Endothelial cell of umbilical vein (primary cell): ENCODE measurements around the gene EEF1AKMT4. TPM values are rescaled to one million over a fixed set of nuclear protein-coding genes. Genes with fewer than 3 reads are reported as not detected.

Experiments
- BruUV-seq: library from RNA; stranded (reverse); fragments of 400-500 nt; replicated peaks from 2 replicates; lab custom pipeline; 2021; lab: Mats Ljungman, UMichigan
- CTCF ChIA-PET: fragments of 300-600, 350-600 bp; sonication (Branson Sonifier 250); formaldehyde crosslinking; loops from one replicate; lab custom pipeline; 2021; ENCODE audit warnings: antibody characterized with exemption, inconsistent platforms; lab: Charles Lee
- POLR2A ChIA-PET: fragments of 300-600, 350-600 bp; sonication (Branson Sonifier 250); formaldehyde crosslinking; loops from one replicate; lab custom pipeline; 2021; ENCODE audit warnings: antibody characterized with exemption, inconsistent platforms; lab: Charles Lee
- DNase-seq: peaks from one replicate; pipeline ENCODE4 v3.0.0-alpha.2; 2011; ENCODE audit warnings: low read depth, low spot score
- FAIRE-seq: peaks from 2 replicates; lab custom pipeline; 2011; peaks lifted over from hg19 to GRCh38; lab: Jason Lieb, UNC
- H2AFZ ChIP-seq: 2 replicates; pipeline ENCODE4 v1.6.0; 2012; ENCODE audit warnings: low read depth, low read length, control low read depth, inconsistent platforms
- H3K27ac ChIP-seq: 2 replicates; pipeline ENCODE4 v1.5.1; 2011; ENCODE audit warnings: low read depth, mild to moderate bottlenecking, control low read depth, low read length, moderate library complexity; ENCODE audit not compliant: insufficient read depth
- H3K27me3 ChIP-seq, 2 experiments: 2 replicates each; pipeline versions ENCODE4 v1.6.0 to v1.6.1; 2011; ENCODE audit warnings: low read length in 2 of 2, mixed read lengths in 1 of 2; ENCODE audit not compliant: control insufficient read depth in 2 of 2, insufficient read depth in 2 of 2
- H3K36me3 ChIP-seq, 2 experiments: 2 replicates in 1 of 2; 3 replicates in 1 of 2; pipeline ENCODE4 v1.5.1; 2011; ENCODE audit warnings: low read length in 2 of 2, mild to moderate bottlenecking in 1 of 2, moderate library complexity in 1 of 2; ENCODE audit not compliant: control insufficient read depth in 2 of 2, insufficient read depth in 2 of 2; ENCODE audit errors: extremely low read depth in 1 of 2
- H3K4me1 ChIP-seq: 3 replicates; pipeline ENCODE4 v1.5.1; 2011; ENCODE audit warnings: mild to moderate bottlenecking, low read length; ENCODE audit not compliant: control insufficient read depth, insufficient read depth; ENCODE audit errors: extremely low read depth
- H3K4me2 ChIP-seq: 2 replicates; pipeline ENCODE4 v1.6.1; 2011; ENCODE audit warnings: low read length, control low read depth, mixed read lengths; ENCODE audit not compliant: insufficient read depth
- H3K4me3 ChIP-seq, 3 experiments: fragments of 200-600 bp in 1 of 3; sonication (generic), shearing (Covaris generic) in 1 of 3; replicated peaks in 1 of 3; 2 replicates each; pipeline ENCODE4 v1.5.1; 2011 to 2016; ENCODE audit warnings: control low read depth in 3 of 3, low read length in 3 of 3, mild to moderate bottlenecking in 2 of 3, inconsistent platforms in 1 of 3, low read depth in 1 of 3, moderate library complexity in 1 of 3; ENCODE audit not compliant: insufficient read depth in 1 of 3
- H3K79me2 ChIP-seq: 2 replicates; pipeline ENCODE4 v1.6.0; 2012; ENCODE audit warnings: low read length, inconsistent platforms; ENCODE audit not compliant: control insufficient read depth, insufficient read depth
- H3K9ac ChIP-seq: replicated peaks from 2 replicates; pipeline ENCODE3; 2011; ENCODE audit warnings: low read length, control low read depth; ENCODE audit not compliant: insufficient read depth; ENCODE audit errors: extremely low read depth
- H3K9me1 ChIP-seq: replicated peaks from 3 replicates; pipeline ENCODE4 v1.6.0; 2011; ENCODE audit warnings: mild to moderate bottlenecking, low read length; ENCODE audit not compliant: control insufficient read depth, insufficient read depth; ENCODE audit errors: extremely low read depth
- H3K9me3 ChIP-seq: replicated peaks from 2 replicates; pipeline ENCODE4 v1.5.1; 2012; ENCODE audit warnings: low read length, inconsistent platforms; ENCODE audit not compliant: control insufficient read depth, insufficient read depth
- H4K20me1 ChIP-seq: replicated peaks from 2 replicates; pipeline ENCODE3; 2011; ENCODE audit warnings: mild to moderate bottlenecking, low read length; ENCODE audit not compliant: control insufficient read depth, insufficient read depth; ENCODE audit errors: extremely low read depth
- CTCF ChIP-seq, 2 donors: IDR thresholded peaks; 1 replicate in 1 of 2; 2 replicates in 1 of 2; pipeline ENCODE4 v1.5.1; 2011; ENCODE audit warnings: low read length in 2 of 2, mild to moderate bottlenecking in 2 of 2, moderate library complexity in 2 of 2, control low read depth in 1 of 2, inconsistent platforms in 1 of 2, low read depth in 1 of 2; ENCODE audit not compliant: insufficient read depth in 1 of 2; ENCODE audit errors: extremely low read depth in 1 of 2
- EZH2 ChIP-seq: IDR thresholded peaks from 2 replicates; pipeline ENCODE4 v1.6.1; 2012; ENCODE audit warnings: borderline replicate concordance, low read depth, mild to moderate bottlenecking, moderate library complexity, low read length, inconsistent platforms; ENCODE audit not compliant: severe bottlenecking
- FOS ChIP-seq: IDR thresholded peaks from 2 replicates; pipeline ENCODE4 v1.6.1; 2011; ENCODE audit warnings: mild to moderate bottlenecking, low read length, moderate library complexity, borderline replicate concordance; ENCODE audit not compliant: insufficient read depth
- GATA2 ChIP-seq: IDR thresholded peaks from 2 replicates; pipeline ENCODE4 v1.7.0; 2011; ENCODE audit warnings: low read depth, mild to moderate bottlenecking, moderate library complexity, mixed read lengths, low read length; ENCODE audit not compliant: insufficient read length, insufficient read depth
- JUN ChIP-seq: IDR thresholded peaks from 2 replicates; pipeline ENCODE4 v1.6.1; 2011; ENCODE audit warnings: borderline replicate concordance, low read depth; ENCODE audit not compliant: insufficient read length, insufficient read depth
- MAX ChIP-seq: IDR thresholded peaks from 2 replicates; pipeline ENCODE4 v1.6.1; 2011; ENCODE audit not compliant: insufficient read depth, insufficient read length
- MYC ChIP-seq: IDR thresholded peaks from one replicate; pipeline ENCODE4 v1.6.1; 2011; ENCODE audit warnings: mild to moderate bottlenecking, low read depth, low read length
- POLR2A ChIP-seq: IDR thresholded peaks from 2 replicates; pipeline ENCODE4 v1.6.1; 2012; ENCODE audit warnings: low read depth, mild to moderate bottlenecking, control low read depth, low read length
- POLR2AphosphoS5 ChIP-seq: IDR thresholded peaks from 2 replicates; pipeline ENCODE4 v1.6.1; 2012; ENCODE audit warnings: low read depth, mild to moderate bottlenecking, control low read depth, low read length, moderate library complexity; ENCODE audit not compliant: insufficient read depth
- dilution Hi-C: fragments of 300-500 bp; cut with MboI; formaldehyde crosslinking; loops from one replicate; pipeline ENCODE4 v1.15.0; 2019; ENCODE audit warnings: low sequenced_read_pairs; ENCODE audit not compliant: extremely low pct_ligation_motif_present
- intact Hi-C: fragments of 100-400 bp; cut with micrococcal nuclease; formaldehyde crosslinking; loops from one replicate; pipeline ENCODE4 v1.10.0; 2022
- polyA plus RNA-seq, 4 experiments: library from polyadenylated mRNA; depleted of rRNA in 3 of 4; stranded (reverse) in 3 of 4; unstranded in 1 of 4; fragments of >200 nt; gene quantifications; 2 replicates each; pipeline versions ENCODE4 v1.2.1 to v1.2.3, GENCODE V29; 2011 to 2012; ENCODE audit warnings: missing spikeins in 1 of 4
- total RNA-seq: library from RNA; stranded (reverse); gene quantifications from 2 replicates; pipeline ENCODE4 v1.2.3, GENCODE V29; 2021

Gene EEF1AKMT4
- total and polyA plus RNA-seq, 2 donors (not counting 3 experiments of a cell fraction or from before 2014, with no cell fraction given): 3.4 to 8.0 TPM

- H2AFZ ChIP-seq: no peak overlapping the region
- H3K9ac ChIP-seq: no peak overlapping the region
- H3K4me3 ChIP-seq: no peak overlapping the region
- H3K79me2 ChIP-seq: no peaks in the 10 kb centered on the region
- BruUV-seq: no TSS peak
- TF ChIP-seq EZH2 (no peak), JUN (no peak), CTCF (IDR thresholded peaks at IDR 0.05; ENCODE audit: extremely low read depth in 1 of 2, insufficient read depth in 1 of 2, low read depth in 1 of 2, low read length in 2 of 2) (no peak), MYC (no peak), GATA2 (no peak), FOS (no peak), POLR2AphosphoS5 (no peak), MAX (no peak), POLR2A (no peak)
- dilution Hi-C loops: no loop called here
- no peak for DNase-seq
- peaks cover 7% of the 10 kb centered on the region in 2 experiments for H3K27me3 ChIP-seq
- no peaks in the 10 kb centered on the region for H3K36me3 ChIP-seq
- no peaks in the 10 kb centered on the region for H4K20me1 ChIP-seq
- H3K9me1 ChIP-seq: no peaks in the 10 kb centered on the region
- CTCF ChIA-PET: interaction anchor here (0.5 to 1.4 kb wide), 4 partner anchors 13 to 308 kb away, joined by 3 to 5 read pairs (median 3); no protein-coding TSS in a partner anchor
- no peaks in the 10 kb centered on the region for H3K9me3 ChIP-seq
- POLR2A ChIA-PET: no interaction called here
- no peak overlapping the region for H3K27ac ChIP-seq
- intact Hi-C loops: no loop called here
- H3K4me1 ChIP-seq: no peaks in the 10 kb centered on the region
- H3K4me2 ChIP-seq: no peak overlapping the region
- no peak for FAIRE-seq
These were observed 45.9 kb upstream of the EEF1AKMT4 start for GRCh38 chr3:184203526-184203925.
